Breast epithelium (tissue), 4 donors: ENCODE measurements around the gene RPL7L1. TPM values are rescaled to one million over a fixed set of nuclear protein-coding genes. Genes with fewer than 3 reads are reported as not detected.
"Not testable (repeated sequence)": the region's sequence is repeated elsewhere in the genome, so short reads cannot be mapped to it uniquely, and the experiment has no call there.

Experiments
- DNase-seq, 2 donors: peaks; one replicate each; pipeline ENCODE4 v3.0.0-alpha.2; 2019; ENCODE audit warnings: low spot score in 2 of 2
- H3K27ac ChIP-seq, 2 donors: fragments of 200-600 bp; sonication (generic) in 1 of 2; one replicate each; pipeline ENCODE4 v1.5.1; 2016 to 2019; ENCODE audit warnings: mild to moderate bottlenecking in 1 of 2
- H3K27me3 ChIP-seq, 2 donors: fragments of 200-600 bp; sonication (generic) in 1 of 2; one replicate each; pipeline versions ENCODE4 v1.5.1 to v1.6.0; 2017 to 2019; ENCODE audit warnings: control low read depth in 1 of 2, mild to moderate bottlenecking in 1 of 2
- H3K36me3 ChIP-seq: fragments of 200-600 bp; one replicate; pipeline ENCODE4 v1.5.1; 2019
- H3K4me1 ChIP-seq, 2 donors: fragments of 200-600 bp; sonication (generic); one replicate each; pipeline ENCODE4 v1.5.1; 2016 to 2019; ENCODE audit warnings: control low read depth in 1 of 2
- H3K4me3 ChIP-seq, 3 donors: fragments of 200-600 bp; sonication (generic); 1 replicate in 2 of 3; 2 replicates in 1 of 3; pipeline ENCODE4 v1.5.1; 2016 to 2019; ENCODE audit warnings: mild to moderate bottlenecking in 3 of 3, moderate library complexity in 2 of 3
- H3K9me3 ChIP-seq, 2 donors: fragments of 200-600 bp; sonication (generic) in 1 of 2; one replicate each; pipeline ENCODE4 v1.5.1; 2016 to 2019; ENCODE audit warnings: control low read depth in 1 of 2
- POLR2A ChIP-seq: fragments of 450-650 bp; IDR thresholded peaks from one replicate; pipeline ENCODE4 v1.6.1; 2016; ENCODE audit warnings: antibody characterized with exemption, mild to moderate bottlenecking, moderate library complexity
- POLR2AphosphoS5 ChIP-seq, 3 donors: sonication (generic); formaldehyde crosslinking; IDR thresholded peaks; one replicate each; pipeline ENCODE4 v1.6.1; 2017; ENCODE audit warnings: antibody characterized with exemption in 3 of 3
- intact Hi-C: fragments of 100-400 bp; cut with DNase I; formaldehyde crosslinking; loops from one replicate; pipeline ENCODE4 v1.15.1; 2023; ENCODE audit warnings: low total_unique reads
- total RNA-seq, 3 donors: library from RNA; depleted of rRNA; stranded (reverse); fragments of >200 nt; gene quantifications; one replicate each; pipeline ENCODE4 v1.1.0, GENCODE V29; 2016
- TF ChIP-seq, protein P1 (sequence below), 3 donors: fragments of 450-650 bp; IDR thresholded peaks; one replicate each; pipeline ENCODE4 v1.5.1; 2016 to 2017; ENCODE audit warnings: antibody characterized with exemption in 3 of 3, mild to moderate bottlenecking in 3 of 3, moderate library complexity in 3 of 3

Gene RPL7L1
- total RNA-seq, 3 donors from 2014 or later, result 85.5 to 107 (median 90.1) TPM

DNA sequence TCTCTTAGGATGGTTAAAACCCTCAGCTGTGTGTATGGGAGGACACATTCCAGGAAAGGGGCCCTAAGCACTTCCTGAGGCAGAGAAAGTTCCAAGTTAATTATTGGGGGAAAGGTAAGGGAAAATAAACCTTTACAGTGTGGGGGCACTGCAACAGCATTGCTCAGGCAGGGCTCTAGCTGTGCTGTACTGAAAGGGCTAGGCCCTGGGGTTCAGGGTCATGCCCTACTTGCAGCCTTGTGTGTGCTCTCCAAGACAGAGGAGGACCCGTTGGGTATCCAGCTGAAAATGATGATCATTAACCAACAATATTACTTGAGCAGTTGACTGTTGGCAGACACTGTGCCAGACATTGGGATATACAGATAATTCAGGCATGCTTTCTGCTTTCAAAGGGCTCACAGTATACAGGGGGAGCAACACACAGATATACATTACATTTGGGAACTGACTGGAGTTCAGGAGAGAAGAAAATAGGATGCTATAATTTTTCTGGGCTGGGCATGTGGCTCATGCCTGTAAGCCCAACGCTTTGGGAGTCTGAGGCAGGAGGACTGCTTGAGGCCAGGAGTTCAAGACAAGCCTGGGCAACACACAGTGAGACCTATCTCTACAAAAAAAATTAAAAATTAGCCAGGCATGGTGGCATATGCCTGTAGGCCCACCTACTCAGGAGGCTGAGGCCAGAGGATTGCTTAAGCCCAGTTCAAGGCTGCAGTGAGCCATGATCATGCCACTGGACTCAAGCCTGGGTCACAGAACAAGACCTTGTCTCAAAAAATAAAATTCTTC lies 9.1 kb upstream of the RPL7L1 start:
- Histone ChIP-seq H3K4me1 (no peaks in the 10 kb centered on the region), H3K9me3 (no peaks in the 10 kb centered on the region), H3K27ac (no peak overlapping the region), H3K36me3 (no peaks in the 10 kb centered on the region), H3K4me3 (no peak overlapping the region), H3K27me3 (no peaks in the 10 kb centered on the region)
- no peak for TF ChIP-seq POLR2AphosphoS5 (IDR thresholded peaks at IDR 0.05)
- TF ChIP-seq POLR2A, result no peak
- TF ChIP-seq, protein P1, sequence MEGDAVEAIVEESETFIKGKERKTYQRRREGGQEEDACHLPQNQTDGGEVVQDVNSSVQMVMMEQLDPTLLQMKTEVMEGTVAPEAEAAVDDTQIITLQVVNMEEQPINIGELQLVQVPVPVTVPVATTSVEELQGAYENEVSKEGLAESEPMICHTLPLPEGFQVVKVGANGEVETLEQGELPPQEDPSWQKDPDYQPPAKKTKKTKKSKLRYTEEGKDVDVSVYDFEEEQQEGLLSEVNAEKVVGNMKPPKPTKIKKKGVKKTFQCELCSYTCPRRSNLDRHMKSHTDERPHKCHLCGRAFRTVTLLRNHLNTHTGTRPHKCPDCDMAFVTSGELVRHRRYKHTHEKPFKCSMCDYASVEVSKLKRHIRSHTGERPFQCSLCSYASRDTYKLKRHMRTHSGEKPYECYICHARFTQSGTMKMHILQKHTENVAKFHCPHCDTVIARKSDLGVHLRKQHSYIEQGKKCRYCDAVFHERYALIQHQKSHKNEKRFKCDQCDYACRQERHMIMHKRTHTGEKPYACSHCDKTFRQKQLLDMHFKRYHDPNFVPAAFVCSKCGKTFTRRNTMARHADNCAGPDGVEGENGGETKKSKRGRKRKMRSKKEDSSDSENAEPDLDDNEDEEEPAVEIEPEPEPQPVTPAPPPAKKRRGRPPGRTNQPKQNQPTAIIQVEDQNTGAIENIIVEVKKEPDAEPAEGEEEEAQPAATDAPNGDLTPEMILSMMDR (IDR thresholded peaks at IDR 0.05), result no peak
- intact Hi-C loops, result no loop called here
- no peak for DNase-seq

DNA sequence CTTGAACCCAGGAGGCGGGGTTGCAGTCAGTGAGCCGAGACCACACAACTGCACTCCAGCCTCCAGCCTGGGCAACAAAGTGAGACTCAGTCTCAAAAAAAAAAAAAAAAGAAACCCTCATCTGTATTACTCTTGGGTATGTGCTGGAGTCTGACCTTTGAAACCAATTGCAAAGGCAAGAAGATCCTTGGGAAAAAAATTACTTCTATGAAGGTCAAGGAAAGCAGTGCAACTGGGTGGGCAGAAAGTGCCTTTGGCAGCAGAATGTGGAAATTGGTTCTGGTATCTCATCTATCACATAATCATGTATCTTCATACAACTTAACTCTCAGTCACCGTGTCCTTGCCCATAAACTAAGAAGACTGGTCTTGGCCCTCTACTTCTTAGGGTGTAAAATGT lies 7.7 kb upstream of the RPL7L1 start:
- no peaks in the 10 kb centered on the region for H3K9me3 ChIP-seq
- DNase-seq, result no peak
- intact Hi-C loops, result no loop called here
- no peak for TF ChIP-seq POLR2A
- TF ChIP-seq POLR2AphosphoS5 (IDR thresholded peaks at IDR 0.05), result no peak
- TF ChIP-seq, protein P1 (IDR thresholded peaks at IDR 0.05), result no peak
- H3K4me1 ChIP-seq, result no peaks in the 10 kb centered on the region
- no peaks in the 10 kb centered on the region for H3K36me3 ChIP-seq
- H3K27ac ChIP-seq, result no peak overlapping the region
- no peaks in the 10 kb centered on the region for H3K27me3 ChIP-seq
- no peak overlapping the region for H3K4me3 ChIP-seq

DNA sequence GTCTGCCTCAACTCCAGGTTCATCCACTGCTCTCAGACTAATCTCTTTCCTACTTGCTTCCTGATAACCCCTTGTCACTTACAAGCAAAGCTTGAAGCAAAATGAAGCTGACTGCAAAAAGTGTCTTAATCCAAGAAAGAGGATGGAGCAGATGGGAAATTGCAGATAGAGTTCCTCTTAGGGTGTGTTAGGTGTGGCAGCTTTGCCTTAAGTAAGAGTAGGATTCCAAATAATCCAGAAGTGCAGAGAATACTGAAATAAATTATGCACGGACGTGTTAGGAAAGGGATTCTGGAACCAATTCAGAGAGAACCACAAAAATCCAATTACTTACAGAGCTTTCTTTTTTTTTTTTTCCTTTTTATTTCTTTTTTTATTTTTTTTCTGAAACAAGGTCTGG lies 6.1 kb upstream of the RPL7L1 start:
- peaks cover 0 to 6% of the 10 kb centered on the region in 2 donors for H3K4me1 ChIP-seq
- H3K27ac ChIP-seq, result no peak overlapping the region
- TF ChIP-seq POLR2A (no peak), POLR2AphosphoS5 (IDR thresholded peaks at IDR 0.05) (no peak)
- TF ChIP-seq, protein P1 (IDR thresholded peaks at IDR 0.05), result no peak
- no peak overlapping the region for H3K4me3 ChIP-seq
- no peaks in the 10 kb centered on the region for H3K27me3 ChIP-seq
- H3K36me3 ChIP-seq, result no peaks in the 10 kb centered on the region
- no peaks in the 10 kb centered on the region for H3K9me3 ChIP-seq
- DNase-seq, result no peak
- intact Hi-C loops, result no loop called here

DNA sequence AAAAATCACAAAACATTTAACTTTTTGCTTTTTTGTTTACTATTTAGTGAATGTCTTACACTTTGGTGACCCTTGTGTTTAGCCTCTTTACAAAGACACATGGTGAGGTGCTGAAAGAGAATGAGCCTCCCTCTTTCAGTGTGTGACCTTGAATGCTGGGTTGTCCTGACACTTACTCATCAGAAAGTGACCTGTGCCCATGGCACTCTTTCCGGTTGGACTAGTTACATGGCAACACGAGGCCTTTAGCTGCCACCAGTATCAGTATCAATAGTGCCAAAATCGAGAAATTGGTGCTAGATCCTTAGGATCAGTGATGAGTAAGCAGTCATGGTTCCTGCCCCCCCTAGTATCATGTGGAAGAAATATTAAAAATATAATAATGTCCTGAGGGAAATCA lies 1.7 kb upstream of the RPL7L1 start:
- TF ChIP-seq, protein P1 (IDR thresholded peaks at IDR 0.05), result no peak
- TF ChIP-seq POLR2A, result no peak
- no peak for TF ChIP-seq POLR2AphosphoS5 (IDR thresholded peaks at IDR 0.05)
- Histone ChIP-seq H3K36me3 (no peaks in the 10 kb centered on the region), H3K27me3 (no peaks in the 10 kb centered on the region), H3K27ac (peak overlapping the region in 1 of 2 donors; percentile 38), H3K9me3 (no peaks in the 10 kb centered on the region), H3K4me3 (no peak overlapping the region), H3K4me1 (peaks cover 0 to 6% of the 10 kb centered on the region in 2 donors)
- DNase-seq, result no peak
- intact Hi-C loops, result no loop called here

DNA sequence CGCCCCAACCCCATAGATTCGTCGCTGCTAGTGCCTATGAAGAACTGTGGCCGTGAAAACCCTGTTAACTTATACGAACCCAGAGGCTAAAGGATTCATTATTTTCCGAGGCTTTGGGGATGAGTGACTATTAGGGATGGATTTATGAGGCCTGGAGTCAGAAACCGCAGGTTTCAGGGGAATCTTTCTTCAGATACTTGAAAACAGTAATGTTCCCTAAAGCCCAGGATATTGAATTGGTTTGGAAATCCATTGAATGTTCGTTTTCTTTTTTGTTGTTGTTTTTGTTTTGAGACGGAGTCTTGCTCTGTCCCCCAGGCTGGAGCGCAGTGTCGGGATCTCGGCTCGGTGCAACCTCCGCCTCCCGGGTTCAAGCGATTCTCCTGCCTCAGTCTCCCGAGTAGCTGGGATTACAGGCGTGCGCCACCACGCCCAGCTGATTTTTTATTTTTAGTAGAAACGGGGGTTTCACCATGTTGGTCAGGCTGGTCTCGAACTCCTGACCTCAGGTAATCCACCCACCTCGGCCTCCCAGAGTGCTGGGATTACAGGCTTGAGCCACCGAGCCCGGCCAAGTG lies 913 bp downstream of the RPL7L1 start:
- H3K4me1 ChIP-seq, intact Hi-C loops, H3K27me3 ChIP-seq, DNase-seq, H3K9me3 ChIP-seq: not testable (repeated sequence)
- H3K4me3 ChIP-seq, result peak overlapping the region; percentile 57 to 83 (median 70)
- H3K27ac ChIP-seq, result peak overlapping the region; percentile 91 to 97
- peaks cover 13% of the 10 kb centered on the region for H3K36me3 ChIP-seq

DNA sequence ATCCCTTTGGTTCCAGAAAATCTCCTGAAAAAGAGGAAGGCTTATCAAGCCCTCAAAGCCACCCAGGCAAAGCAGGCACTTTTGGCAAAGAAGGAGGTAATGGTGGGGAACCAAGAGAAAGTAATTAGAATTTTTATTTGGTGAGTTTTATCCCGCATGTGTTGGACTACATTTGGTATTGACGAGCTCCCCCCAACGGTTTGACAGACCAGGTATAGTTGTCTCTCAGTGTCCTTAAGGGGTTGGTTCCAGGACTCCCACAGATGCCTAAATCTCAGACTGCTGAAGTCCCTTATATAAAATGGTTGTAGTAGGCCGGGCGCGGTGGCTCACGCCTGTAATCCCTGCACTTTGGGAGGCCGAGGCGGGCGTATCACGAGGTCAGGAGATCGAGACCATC lies 1.5 kb downstream of the RPL7L1 start:
- DNase-seq, H3K27me3 ChIP-seq, H3K4me1 ChIP-seq, intact Hi-C loops, H3K9me3 ChIP-seq: not testable (repeated sequence)
- Histone ChIP-seq H3K36me3 (peaks cover 13% of the 10 kb centered on the region), H3K27ac (peak overlapping the region; percentile 91 to 97), H3K4me3 (peak overlapping the region; percentile 57 to 83 (median 70))
